GM21381 (cell line): Measurements from ENCODE around the gene FBXW10.
"Not testable (repeated sequence)": the region's sequence is repeated elsewhere in the genome, so short reads cannot be mapped to it uniquely, and the experiment has no call there.

Source experiments
- ATAC-seq: cut with Tn5 transposase; IDR thresholded peaks from one replicate; pipeline ENCODE4 v1.9.1; 2021; ENCODE audit warnings: mild to moderate bottlenecking, moderate library complexity; ENCODE audit not compliant: unreplicated experiment

FBXW10 gene

GRCh38 chr17:18821430-18821829, 77.6 kb downstream of the FBXW10 start:
- ATAC-seq: not testable (repeated sequence)

- not testable (repeated sequence) for ATAC-seq
Observed at GRCh38 chr17:18827613-18828012, 83.8 kb downstream of the FBXW10 start.
